C4-2B (cell line): Measurements from ENCODE around the gene RAB24.

Experiments
- CTCF ChIP-seq: fragments of 450-650 bp; conservative IDR thresholded peaks from 2 replicates; pipeline ENCODE4 v1.5.1; 2017; ENCODE audit warnings: mild to moderate bottlenecking
- ZFX ChIP-seq: fragments of 450-650 bp; IDR thresholded peaks from 2 replicates; pipeline ENCODE4 v1.6.1; 2017

GRCh38 chr5:177325868-177326381, 22.4 kb upstream of the RAB24 start:
- TF ChIP-seq CTCF (no peak), ZFX (no peak)
